HUDEP-2 (cell line): Measurements from ENCODE around the gene DTX1.
"Not testable (repeated sequence)": the region's sequence is repeated elsewhere in the genome, so short reads cannot be mapped to it uniquely, and the experiment has no call there.

ENCODE experiments used
- DNase-seq, 76 experiments: peaks; one replicate each; lab custom pipeline; 2025; ENCODE audit not compliant: unreplicated experiment in 76 of 76; lab: John Stamatoyannopoulos, UW

DTX1 gene

GRCh38 chr12:113134521-113134951 lies 78.0 kb downstream of the DTX1 start:
- DNase-seq = no peak

- peak in 34 of 76 experiments; percentile 1 to 71 (median 28) for DNase-seq
These were observed 78.9 kb downstream of the DTX1 start, which contains the start of gene RASAL1 for GRCh38 chr12:113135178-113136127. RASAL1 (minus strand) TSS chr12:113135761; CDS start chr12:113135462, 299 bp downstream.

GRCh38 chr12:113136128-113136989 lies 79.8 kb downstream of the DTX1 start:
- peak in 57 of 76 experiments; percentile 8 to 77 (median 42) for DNase-seq

DNA sequence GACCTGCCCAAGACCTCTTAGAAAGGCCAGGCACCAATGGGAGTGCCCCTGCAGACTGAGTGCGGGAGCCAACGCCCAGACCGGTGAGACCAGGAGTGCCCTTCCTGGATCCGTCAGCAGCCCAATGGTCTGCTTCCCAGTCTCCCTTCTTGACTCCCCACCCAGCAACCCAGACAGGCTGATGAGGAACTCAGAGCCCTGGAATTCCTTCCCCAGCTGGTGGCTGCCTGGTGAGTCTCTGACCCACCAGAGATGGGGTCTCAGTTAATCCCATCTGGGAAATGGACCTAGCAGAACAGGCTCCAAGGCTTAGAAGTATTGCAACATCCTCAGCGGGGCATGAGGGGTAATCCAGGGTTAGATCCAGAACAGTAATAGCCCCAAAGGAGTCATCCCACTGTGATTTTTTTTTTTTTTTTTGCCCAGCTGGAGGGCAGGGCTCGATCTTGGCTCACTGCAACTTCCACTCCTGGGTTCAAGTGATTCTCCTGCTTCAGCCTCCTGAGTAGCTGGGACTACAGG lies 80.5 kb downstream of the DTX1 start:
- DNase-seq = no peak

- no peak for DNase-seq
These were observed 81.6 kb downstream of the DTX1 start for GRCh38 chr12:113137861-113138783.

GRCh38 chr12:113138826-113139225 lies 82.3 kb downstream of the DTX1 start:
- DNase-seq = no peak

DNA sequence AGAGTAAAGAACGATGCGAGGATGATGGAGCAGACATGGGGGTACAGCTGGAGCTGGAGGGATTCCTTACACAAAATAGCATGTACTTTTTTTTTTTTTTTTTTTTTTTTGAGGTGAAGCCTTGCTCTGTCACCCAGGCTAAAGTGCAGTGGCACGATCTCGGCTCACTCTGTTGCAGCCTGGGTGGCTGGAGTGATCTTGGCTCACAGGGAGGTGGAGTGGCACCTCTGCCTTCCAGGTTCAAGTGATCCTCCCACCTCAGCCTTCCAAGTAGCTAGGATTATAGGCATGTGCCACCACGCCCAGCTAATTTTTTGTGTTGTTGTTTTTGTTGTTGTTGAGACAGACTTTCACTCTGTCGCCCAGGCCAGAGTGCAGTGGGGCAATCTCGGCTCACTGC lies 84.2 kb downstream of the DTX1 start:
- no peak for DNase-seq

DNA sequence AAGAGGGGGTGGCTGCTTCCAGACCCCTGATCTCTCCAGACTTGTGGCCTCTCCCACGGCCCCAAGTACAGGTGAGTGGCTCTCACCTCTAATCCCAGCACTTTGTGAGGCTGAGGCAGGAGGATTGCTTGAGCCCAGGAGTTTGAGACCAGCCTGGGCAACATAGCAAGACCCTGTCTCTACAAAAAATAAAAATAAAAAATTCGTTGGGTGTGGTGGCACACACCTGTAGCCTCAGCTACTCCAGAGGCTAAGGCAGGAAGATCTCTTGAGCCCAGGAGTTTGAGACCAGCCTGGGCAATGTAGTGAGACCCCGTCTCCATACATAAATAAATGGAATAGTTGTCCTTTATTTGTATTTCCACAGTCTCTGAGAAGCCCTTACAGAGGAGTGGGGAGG lies 85.2 kb downstream of the DTX1 start:
- DNase-seq = not testable (repeated sequence)

GRCh38 chr12:113142173-113142885 lies 85.8 kb downstream of the DTX1 start:
- DNase-seq = no peak

DNA sequence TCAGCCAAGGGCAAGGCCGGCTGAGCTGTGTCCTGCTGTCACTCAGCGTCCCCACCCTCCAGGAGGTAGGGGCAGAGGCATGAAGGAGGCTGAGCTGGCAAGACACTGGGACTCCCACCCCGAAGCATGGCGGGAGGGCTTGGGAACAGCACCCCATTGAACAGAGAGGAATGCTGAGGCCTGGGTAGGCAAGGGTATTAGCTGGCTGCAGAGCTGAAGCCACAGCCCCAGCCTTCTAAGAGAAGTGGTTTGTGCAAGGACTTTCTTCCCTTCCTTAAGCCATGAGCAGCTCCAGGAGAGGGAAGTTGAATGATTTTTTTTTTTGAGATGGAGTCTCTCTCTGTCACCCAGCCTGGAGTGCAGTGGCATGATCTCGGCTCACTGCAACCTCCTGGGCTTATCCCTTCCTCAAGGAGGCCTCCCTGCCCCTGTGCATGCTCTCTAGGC lies 86.4 kb downstream of the DTX1 start:
- DNase-seq = no peak

GRCh38 chr12:113143959-113144358 lies 87.4 kb downstream of the DTX1 start:
- DNase-seq = no peak

GRCh38 chr12:113144806-113145205 lies 88.3 kb downstream of the DTX1 start:
- DNase-seq = no peak

DNA sequence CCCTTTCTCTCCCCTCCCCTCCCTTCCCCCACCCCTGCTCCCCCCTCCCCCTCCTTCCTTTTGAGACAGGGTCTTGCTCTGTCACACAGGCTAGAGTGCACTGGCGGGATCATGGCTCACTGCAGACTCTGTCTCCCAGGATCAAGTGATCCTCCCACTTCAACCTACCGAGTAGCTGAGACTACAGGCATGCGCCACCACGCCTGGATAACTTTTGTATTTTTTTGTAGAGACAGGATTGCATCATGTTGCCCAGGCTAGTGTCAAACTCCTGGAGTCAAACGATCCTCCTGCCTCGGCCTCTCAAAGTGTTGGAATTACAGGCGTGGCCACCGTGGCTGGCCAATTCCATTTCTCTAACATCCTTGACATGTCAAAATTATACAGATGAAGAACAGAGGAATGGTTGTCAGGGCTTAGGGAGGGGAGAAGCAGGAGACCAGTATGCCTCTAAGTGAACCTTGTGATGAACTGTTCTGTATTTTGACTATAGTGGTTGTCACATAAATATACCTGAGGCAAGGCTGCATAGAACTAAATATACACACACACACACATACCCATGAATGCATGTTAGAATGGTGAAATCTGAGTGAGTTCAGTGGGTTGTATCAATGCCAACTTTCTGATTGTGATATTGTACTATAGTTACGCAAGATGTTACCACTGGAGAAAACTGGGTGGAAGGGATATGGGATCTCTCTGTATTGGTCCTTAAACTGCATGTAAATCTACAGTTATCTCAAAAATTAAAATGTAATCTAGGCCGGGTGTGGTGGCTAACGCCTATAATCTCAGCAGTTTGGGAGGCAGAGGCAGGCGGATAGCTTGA lies 89.4 kb downstream of the DTX1 start:
- DNase-seq = no peak

DNA sequence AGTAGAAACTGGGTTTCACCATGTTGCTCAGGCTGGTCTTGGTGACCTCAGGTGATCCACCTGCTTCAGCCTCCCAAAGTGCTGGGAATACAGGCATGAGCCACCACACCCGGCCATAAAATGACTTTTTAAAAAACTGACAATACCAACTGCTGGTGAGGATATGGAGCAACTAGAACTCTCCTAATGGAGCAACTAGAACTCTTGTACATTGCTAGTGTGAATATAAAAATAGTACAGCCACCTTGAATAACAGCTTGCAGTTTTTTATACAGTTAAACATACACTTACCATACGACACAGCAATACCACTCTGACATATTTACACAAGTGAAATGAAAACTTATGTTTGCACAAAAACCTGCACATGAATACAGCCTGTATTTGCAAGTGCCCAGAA lies 90.5 kb downstream of the DTX1 start:
- no peak for DNase-seq
